ENCODE data around the gene AOC1.

GRCh38 chr7:150842018-150842417, 10.3 kb upstream of the AOC1 start:
- TF ChIP-seq EP300 (IDR thresholded peaks at IDR 0.05) (no peak), POLR2A (IDR thresholded peaks at IDR 0.05) (no peak), POLR2AphosphoS5 (IDR thresholded peaks at IDR 0.05) (no peak)
- TF ChIP-seq, protein P1, sequence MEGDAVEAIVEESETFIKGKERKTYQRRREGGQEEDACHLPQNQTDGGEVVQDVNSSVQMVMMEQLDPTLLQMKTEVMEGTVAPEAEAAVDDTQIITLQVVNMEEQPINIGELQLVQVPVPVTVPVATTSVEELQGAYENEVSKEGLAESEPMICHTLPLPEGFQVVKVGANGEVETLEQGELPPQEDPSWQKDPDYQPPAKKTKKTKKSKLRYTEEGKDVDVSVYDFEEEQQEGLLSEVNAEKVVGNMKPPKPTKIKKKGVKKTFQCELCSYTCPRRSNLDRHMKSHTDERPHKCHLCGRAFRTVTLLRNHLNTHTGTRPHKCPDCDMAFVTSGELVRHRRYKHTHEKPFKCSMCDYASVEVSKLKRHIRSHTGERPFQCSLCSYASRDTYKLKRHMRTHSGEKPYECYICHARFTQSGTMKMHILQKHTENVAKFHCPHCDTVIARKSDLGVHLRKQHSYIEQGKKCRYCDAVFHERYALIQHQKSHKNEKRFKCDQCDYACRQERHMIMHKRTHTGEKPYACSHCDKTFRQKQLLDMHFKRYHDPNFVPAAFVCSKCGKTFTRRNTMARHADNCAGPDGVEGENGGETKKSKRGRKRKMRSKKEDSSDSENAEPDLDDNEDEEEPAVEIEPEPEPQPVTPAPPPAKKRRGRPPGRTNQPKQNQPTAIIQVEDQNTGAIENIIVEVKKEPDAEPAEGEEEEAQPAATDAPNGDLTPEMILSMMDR (IDR thresholded peaks at IDR 0.05), result no peak
